Ascending aorta (tissue), 2 donors: ENCODE data around the gene NT5E. TPM values are rescaled to one million over a fixed set of nuclear protein-coding genes. Genes with fewer than 3 reads are reported as not detected.

ENCODE experiments used
- DNase-seq, 2 donors: peaks; one replicate each; pipeline ENCODE4 v3.0.0-alpha.2; 2019; ENCODE audit warnings: low spot score in 2 of 2
- H3K27ac ChIP-seq, 2 donors: fragments of 200-600 bp; sonication (generic); one replicate each; pipeline ENCODE4 v1.5.1; 2016 to 2017; ENCODE audit warnings: mild to moderate bottlenecking in 1 of 2
- H3K27me3 ChIP-seq: fragments of 200-600 bp; sonication (generic); one replicate; pipeline ENCODE4 v1.5.1; 2017
- H3K36me3 ChIP-seq, 2 donors: fragments of 200-600 bp; sonication (generic); one replicate each; pipeline ENCODE4 v1.5.1; 2016
- H3K4me1 ChIP-seq, 2 donors: fragments of 200-600 bp; sonication (generic); one replicate each; pipeline ENCODE4 v1.5.1; 2016 to 2017; ENCODE audit warnings: mild to moderate bottlenecking in 1 of 2
- H3K4me3 ChIP-seq, 2 donors: fragments of 200-600 bp; sonication (generic); one replicate each; pipeline ENCODE4 v1.5.1; 2016 to 2017; ENCODE audit warnings: mild to moderate bottlenecking in 1 of 2
- H3K9me3 ChIP-seq, 2 donors: fragments of 200-600 bp; sonication (generic); one replicate each; pipeline ENCODE4 v1.5.1; 2016
- intact Hi-C: fragments of 100-400 bp; cut with DNase I; formaldehyde crosslinking; loops from one replicate; pipeline ENCODE4 v1.15.1; 2023
- total RNA-seq: library from RNA; depleted of rRNA; stranded (reverse); fragments of >200 nt; gene quantifications from one replicate; pipeline ENCODE4 v1.1.0, GENCODE V29; 2016
- TF ChIP-seq, protein P1 (sequence below), 3 experiments: fragments of 200-600 bp in 2 of 3; fragments of 450-650 bp in 1 of 3; sonication (generic) in 2 of 3; IDR thresholded peaks; one replicate each; pipeline ENCODE4 v1.5.1; 2016 to 2019; ENCODE audit warnings: antibody characterized with exemption in 3 of 3, mild to moderate bottlenecking in 1 of 3, moderate library complexity in 1 of 3

NT5E gene
- total RNA-seq, 1 donor from 2014 or later: 143 TPM

DNA sequence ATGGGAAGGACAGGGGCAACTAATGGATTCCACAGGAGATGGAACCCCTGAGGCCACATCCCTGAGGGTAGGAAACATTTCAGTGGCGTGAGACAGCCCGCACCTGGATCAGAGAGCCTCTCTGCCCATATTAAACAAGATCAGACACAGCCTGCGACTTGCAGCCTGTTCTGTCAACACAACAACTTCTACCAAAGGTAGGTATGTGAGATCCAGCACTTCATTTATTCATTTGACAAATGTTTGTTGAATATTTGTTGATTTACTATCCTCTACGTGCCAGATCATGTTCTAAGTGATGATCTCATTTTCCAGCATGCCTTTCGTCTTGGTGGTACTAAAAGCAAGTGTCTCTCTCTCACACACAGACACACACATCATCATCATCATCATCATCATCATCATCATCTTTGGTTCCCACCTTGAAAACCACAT, 43.2 kb upstream of the NT5E start:
- Histone ChIP-seq H3K4me3 (no peak overlapping the region), H3K4me1 (peaks cover 7 to 27% of the 10 kb centered on the region in 2 donors), H3K9me3 (no peaks in the 10 kb centered on the region), H3K27me3 (no peaks in the 10 kb centered on the region), H3K27ac (no peak overlapping the region), H3K36me3 (no peaks in the 10 kb centered on the region)
- TF ChIP-seq, protein P1, sequence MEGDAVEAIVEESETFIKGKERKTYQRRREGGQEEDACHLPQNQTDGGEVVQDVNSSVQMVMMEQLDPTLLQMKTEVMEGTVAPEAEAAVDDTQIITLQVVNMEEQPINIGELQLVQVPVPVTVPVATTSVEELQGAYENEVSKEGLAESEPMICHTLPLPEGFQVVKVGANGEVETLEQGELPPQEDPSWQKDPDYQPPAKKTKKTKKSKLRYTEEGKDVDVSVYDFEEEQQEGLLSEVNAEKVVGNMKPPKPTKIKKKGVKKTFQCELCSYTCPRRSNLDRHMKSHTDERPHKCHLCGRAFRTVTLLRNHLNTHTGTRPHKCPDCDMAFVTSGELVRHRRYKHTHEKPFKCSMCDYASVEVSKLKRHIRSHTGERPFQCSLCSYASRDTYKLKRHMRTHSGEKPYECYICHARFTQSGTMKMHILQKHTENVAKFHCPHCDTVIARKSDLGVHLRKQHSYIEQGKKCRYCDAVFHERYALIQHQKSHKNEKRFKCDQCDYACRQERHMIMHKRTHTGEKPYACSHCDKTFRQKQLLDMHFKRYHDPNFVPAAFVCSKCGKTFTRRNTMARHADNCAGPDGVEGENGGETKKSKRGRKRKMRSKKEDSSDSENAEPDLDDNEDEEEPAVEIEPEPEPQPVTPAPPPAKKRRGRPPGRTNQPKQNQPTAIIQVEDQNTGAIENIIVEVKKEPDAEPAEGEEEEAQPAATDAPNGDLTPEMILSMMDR (IDR thresholded peaks at IDR 0.05): no peak
- DNase-seq: no peak
- intact Hi-C loops: no loop called here

DNA sequence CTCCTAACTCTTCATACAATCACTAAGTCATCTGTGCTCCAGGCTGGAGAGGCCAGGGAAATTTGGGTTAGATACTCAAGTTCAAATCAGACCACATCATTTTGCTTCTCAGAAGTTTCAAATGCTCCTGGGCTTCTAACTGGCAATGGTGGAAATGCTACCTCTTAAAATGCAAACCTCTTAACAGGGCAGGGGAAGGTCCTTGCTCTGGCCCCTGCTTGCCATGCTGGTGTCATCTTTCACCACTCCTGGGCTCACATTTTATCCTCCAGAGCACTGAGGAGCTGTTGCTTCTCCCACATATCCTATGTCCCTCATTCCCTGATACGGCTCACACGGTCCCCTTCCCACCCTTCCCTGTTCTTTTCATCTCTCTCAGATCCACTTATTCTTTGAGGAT, 41.8 kb upstream of the NT5E start:
- Histone ChIP-seq H3K27me3 (no peaks in the 10 kb centered on the region), H3K36me3 (no peaks in the 10 kb centered on the region), H3K9me3 (no peaks in the 10 kb centered on the region), H3K4me3 (no peak overlapping the region), H3K27ac (no peak overlapping the region), H3K4me1 (peaks cover 7 to 18% of the 10 kb centered on the region in 2 donors)
- TF ChIP-seq, protein P1 (IDR thresholded peaks at IDR 0.05): no peak
- no peak for DNase-seq
- intact Hi-C loops: no loop called here

DNA sequence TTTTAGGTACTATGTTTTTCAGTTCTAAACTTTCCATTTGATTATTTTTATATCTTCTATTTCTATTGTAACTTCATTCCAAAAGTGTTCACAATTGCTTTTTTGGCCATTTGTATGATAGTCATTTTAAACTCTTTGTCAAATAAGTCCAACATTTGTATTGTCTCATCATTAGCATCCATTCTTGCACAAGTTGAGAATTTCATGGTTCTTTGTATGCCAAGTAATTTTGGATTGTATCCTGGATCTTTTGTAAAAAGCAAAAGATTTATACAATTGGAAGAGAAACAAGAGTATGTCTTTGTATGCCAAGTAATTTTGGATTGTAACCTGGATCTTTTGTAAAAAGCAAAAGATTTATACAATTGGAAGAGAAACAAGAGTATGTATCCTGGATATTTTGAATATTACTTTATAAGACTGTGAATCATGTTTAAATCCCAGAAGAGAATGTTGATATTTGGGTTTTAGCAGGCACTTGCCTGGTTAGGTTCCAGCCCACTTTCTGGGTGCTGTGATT, 36.9 kb upstream of the NT5E start:
- Histone ChIP-seq H3K4me1 (no peaks in the 10 kb centered on the region), H3K36me3 (no peaks in the 10 kb centered on the region), H3K27ac (peak overlapping the region in 1 of 2 donors; percentile 34), H3K4me3 (no peak overlapping the region), H3K9me3 (no peaks in the 10 kb centered on the region), H3K27me3 (no peaks in the 10 kb centered on the region)
- TF ChIP-seq, protein P1 (IDR thresholded peaks at IDR 0.05): no peak
- intact Hi-C loops: no loop called here
- no peak for DNase-seq

DNA sequence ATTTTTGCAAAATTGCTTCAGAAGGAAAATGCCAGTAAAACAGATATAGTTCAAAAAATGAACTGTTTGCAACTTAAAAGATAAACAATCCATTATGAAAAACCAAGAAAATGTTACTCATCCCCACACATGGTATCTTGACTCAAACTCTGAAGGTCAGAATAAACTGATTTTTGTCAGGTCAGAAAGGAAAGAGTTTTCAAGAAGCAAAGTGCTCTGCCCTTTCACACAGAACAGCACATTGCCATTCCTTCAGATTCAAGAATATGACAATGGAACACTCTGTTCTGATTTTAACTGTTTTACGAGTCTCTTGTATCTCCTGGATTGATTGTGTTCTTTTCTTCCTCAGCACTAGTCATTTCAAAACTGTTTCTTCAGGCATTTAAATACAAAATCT, 33.8 kb upstream of the NT5E start:
- Histone ChIP-seq H3K27me3 (no peaks in the 10 kb centered on the region), H3K4me3 (no peak overlapping the region), H3K36me3 (no peaks in the 10 kb centered on the region), H3K9me3 (no peaks in the 10 kb centered on the region), H3K27ac (no peak overlapping the region), H3K4me1 (peaks cover 4 to 6% of the 10 kb centered on the region in 2 donors)
- DNase-seq: no peak
- TF ChIP-seq, protein P1 (IDR thresholded peaks at IDR 0.05): no peak
- intact Hi-C loops: loop anchor here (5.0 kb wide), 1 partner anchor 54 kb away; no protein-coding TSS in a partner anchor

DNA sequence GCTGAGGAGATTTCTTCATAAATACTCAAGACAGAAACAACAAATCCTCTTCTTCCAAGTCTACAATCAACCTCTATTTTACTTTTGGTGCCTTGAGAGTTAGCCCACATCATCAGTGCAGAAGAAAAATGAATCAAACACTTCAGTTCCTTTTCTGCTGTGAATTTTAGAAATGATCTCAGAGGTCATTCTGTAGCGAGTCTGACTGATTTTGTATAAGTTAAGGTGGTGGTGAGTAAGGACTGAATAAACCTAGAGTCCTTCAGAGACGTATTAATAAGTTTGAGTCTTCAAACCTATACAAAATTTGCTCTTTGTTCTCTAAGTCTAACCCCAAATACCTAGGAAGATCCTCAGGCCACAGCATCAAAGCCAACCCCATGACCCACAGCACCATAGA, 33.1 kb upstream of the NT5E start:
- DNase-seq: no peak
- TF ChIP-seq, protein P1 (IDR thresholded peaks at IDR 0.05): no peak
- no peak overlapping the region for H3K27ac ChIP-seq
- H3K27me3 ChIP-seq: no peaks in the 10 kb centered on the region
- no peak overlapping the region for H3K4me3 ChIP-seq
- peaks cover 4 to 8% of the 10 kb centered on the region in 2 donors for H3K4me1 ChIP-seq
- no peaks in the 10 kb centered on the region for H3K9me3 ChIP-seq
- intact Hi-C loops: loop anchor here (5.0 kb wide), 1 partner anchor 54 kb away; no protein-coding TSS in a partner anchor
- no peaks in the 10 kb centered on the region for H3K36me3 ChIP-seq

DNA sequence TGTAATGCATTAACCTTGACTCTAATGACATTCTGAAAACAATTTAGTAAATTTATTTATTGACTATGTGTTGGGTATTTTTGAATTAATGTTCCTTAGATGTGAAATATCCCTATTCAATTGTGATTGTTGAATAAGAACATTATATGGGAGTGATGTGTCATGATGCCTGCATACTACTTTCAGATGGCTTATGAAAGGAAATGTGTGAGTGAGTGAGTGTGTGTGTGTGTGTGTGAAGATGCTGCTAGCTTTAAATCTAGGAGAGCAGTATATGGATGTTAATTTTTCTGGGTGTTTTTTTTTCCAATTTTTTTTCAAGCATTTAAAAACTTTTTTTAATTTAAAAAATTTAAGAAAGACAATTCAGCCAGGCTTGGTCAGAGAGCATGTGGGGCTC, 32.5 kb upstream of the NT5E start:
- H3K9me3 ChIP-seq: no peaks in the 10 kb centered on the region
- H3K36me3 ChIP-seq: no peaks in the 10 kb centered on the region
- no peak overlapping the region for H3K4me3 ChIP-seq
- TF ChIP-seq, protein P1 (IDR thresholded peaks at IDR 0.05): no peak
- H3K27me3 ChIP-seq: no peaks in the 10 kb centered on the region
- DNase-seq: no peak
- H3K27ac ChIP-seq: no peak overlapping the region
- intact Hi-C loops: loop anchor here (5.0 kb wide), 1 partner anchor 55 kb away; no protein-coding TSS in a partner anchor
- peaks cover 4 to 10% of the 10 kb centered on the region in 2 donors for H3K4me1 ChIP-seq
